D341Med (cell line): ENCODE results near the gene NATD1.
A peak's percentile ranks its signal among the peaks of the same experiment; 100 is the strongest.

Source experiments
- DNase-seq: peaks from one replicate; pipeline ENCODE4 v3.0.0; 2012; ENCODE audit warnings: low spot score

The NATD1 gene

DNA sequence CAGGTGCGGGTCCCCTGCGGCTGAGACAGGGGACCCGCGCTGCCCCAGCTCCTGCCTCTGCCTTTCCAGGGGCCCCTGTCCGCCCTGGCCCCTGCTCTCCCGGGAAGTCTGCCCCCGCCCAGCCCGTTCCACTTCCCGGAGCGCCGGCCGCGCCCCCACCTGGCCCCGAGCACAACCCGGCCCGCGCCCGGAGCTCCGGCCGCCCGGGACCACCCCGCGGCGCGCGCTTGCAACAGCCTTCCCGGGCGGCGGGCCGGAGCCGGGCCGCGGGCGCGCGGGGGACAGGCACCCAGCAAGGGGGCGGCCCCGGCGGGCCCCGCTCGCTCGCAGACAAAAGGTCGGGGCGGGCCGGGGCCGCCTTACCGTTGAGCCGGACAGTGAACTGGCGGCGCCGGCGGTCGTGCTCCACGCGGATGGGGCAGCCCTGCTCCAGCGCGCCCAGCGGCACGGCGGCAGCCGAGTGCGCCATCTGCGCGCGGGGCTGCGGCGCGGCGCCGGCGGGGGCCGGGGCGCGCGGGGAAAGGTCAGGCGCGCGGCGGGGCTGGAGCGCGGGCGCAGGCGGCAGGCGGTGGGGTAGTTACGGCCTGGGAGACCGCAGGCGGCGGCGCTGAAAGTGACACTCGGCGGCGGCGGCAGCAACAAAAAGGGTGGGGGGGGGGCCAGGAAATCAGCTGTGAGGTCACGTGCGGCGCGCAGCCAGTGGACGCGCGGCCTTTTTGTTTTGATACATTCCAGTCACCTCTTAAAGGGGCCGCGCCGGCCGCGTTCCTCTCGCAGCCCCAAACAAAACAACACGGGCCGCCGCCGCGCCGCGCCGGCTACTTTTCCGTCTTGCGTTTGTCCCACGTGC lies at the start of gene NATD1:
Gene NATD1 (minus strand): TSS at position 615 of the 850 bp plus-strand sequence. CDS start 146 bp downstream, at position 469.
- peak; percentile 94 for DNase-seq

DNA sequence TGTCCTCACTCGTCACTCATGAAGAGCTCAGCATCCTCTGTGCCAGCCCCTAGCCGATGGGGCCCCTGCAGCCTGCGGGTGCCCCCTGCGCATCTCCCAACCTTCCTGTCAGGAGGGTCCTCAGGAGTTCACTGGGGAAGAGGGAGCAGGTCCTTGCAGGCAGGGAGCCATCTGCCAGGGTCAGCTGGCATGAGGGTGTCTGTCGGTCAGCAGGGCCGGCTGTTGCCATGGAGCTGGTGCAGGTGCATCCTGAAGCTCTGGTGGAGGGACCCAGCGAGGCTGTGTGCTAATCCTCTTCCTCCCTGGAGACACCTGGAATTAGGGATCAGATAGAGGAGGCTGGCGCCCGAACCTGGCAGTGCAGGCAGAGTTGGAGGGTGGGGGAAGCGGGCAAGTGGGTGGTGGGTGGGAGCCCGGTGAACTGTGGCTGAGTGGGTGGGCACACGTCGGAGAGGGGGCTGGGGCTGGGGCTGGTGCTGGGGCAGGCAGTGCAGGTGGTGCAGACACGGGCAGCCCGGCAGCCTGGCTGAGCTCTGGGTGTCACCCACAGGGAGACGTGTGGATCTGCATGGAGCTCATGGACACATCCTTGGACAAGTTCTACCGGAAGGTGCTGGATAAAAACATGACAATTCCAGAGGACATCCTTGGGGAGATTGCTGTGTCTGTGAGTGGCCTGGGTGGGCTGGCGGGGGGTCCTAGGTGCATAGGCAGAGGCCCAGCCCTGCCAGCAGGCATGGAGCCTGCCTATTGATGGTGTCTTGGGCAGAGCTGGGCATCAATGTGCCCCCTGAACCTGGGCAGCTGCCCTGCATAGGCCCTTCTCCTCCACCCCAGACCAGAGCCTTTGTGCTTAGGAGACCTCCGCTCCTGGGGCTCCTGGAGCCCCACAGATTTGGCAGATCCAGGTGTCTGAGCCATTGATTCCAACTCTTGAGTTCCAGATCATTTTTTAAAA lies 48.7 kb upstream of the NATD1 start:
- peak; percentile 80 for DNase-seq

DNA sequence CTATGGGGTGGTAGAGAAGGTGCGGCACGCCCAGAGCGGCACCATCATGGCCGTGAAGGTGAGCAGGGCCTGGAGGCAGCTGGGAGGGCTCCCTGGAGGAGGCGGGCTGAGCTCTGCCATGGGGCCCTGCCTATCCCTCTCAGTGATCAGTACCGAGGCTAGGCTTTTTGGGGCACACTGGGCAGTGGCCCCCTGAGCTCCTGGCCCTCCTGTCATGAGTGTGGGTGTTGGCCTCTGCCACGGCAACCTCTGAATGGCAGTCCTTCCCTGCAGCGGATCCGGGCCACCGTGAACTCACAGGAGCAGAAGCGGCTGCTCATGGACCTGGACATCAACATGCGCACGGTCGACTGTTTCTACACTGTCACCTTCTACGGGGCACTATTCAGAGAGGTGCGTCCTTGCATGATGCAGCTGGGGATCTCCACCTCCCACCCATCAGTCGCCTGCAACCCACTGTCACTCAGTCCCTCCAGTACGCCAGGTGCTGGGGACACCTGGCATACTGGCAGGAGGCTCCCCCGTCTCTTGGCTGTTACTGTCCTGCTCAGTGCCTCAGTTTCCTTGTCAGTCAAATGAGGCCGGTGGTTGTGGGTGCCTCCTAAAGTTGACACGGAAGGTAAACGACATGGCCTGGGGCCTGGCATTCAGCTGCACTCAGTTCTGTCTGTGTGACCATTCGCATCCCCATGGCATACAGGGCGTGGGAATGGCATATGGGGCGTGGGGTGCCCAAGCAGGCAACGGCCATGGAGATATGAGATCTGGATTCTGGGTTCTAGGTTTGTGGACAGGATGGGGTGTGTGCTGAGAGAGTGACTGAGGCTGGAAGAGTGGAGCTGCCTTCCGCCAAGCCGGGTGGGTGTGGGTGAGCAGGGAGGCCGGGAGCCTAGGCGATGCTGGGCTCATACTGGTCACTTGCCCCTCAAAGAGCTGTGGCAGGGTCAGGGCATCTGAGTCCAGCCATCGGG lies 47.7 kb upstream of the NATD1 start:
- peak; percentile 41 for DNase-seq

DNA sequence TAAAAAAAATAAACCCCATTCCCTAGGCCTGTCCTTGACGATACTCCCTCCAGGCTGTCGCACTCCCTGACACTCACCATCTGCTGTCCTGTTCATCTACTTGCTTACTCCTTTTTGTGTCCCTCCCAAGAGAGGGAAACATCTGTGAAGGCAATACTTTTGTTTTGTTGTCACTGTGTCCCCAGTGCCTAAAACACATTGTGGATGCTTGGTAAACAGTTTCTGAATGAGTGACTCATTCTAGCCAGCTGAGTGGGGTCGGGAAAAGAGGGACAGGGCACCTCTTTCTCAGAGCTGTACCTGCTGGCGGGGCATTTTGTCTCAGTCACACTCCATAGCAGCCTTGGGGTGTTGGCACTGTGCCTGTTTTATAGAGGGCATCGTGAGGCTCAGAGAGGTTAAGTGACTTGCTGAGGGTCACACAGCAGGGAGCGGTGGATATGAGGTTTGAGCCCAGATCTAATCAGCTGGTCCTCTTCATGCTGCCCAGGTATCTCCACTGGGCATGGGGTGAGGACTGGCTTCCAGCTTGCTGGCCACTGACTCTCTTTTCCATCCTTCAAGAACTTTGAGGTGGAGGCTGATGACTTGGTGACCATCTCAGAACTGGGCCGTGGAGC lies 46.9 kb upstream of the NATD1 start:
- DNase-seq, result no peak

- no peak for DNase-seq
These were observed 45.8 kb upstream of the NATD1 start for GRCh38 chr17:21298983-21299519.

- DNase-seq, result no peak
These were observed 45.1 kb upstream of the NATD1 start for GRCh38 chr17:21298056-21298982.

DNA sequence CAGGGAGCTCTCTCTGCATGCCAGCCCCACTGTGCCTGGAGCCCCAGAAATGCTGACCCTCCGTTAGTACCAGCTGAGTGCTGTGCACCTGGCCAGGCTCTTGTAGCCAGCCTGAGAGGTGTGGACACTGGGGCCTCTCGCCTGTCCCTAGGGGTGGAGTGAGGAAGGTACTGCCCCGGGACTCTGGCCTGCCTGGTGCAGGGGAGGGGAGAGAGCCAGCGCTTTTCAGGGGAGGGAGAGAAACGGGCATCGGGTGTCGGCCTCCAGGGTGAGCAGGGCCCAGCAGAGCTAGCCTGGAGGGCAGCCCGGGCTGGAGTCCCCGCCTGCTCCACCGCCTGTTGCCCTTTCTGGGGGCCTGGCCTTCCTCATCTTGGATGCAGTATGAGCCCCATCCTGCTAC lies 44.4 kb upstream of the NATD1 start:
- no peak for DNase-seq

GRCh38 chr17:21297026-21297520 lies 43.9 kb upstream of the NATD1 start:
- DNase-seq, result no peak

GRCh38 chr17:21296097-21297025 lies 43.2 kb upstream of the NATD1 start:
- no peak for DNase-seq

DNA sequence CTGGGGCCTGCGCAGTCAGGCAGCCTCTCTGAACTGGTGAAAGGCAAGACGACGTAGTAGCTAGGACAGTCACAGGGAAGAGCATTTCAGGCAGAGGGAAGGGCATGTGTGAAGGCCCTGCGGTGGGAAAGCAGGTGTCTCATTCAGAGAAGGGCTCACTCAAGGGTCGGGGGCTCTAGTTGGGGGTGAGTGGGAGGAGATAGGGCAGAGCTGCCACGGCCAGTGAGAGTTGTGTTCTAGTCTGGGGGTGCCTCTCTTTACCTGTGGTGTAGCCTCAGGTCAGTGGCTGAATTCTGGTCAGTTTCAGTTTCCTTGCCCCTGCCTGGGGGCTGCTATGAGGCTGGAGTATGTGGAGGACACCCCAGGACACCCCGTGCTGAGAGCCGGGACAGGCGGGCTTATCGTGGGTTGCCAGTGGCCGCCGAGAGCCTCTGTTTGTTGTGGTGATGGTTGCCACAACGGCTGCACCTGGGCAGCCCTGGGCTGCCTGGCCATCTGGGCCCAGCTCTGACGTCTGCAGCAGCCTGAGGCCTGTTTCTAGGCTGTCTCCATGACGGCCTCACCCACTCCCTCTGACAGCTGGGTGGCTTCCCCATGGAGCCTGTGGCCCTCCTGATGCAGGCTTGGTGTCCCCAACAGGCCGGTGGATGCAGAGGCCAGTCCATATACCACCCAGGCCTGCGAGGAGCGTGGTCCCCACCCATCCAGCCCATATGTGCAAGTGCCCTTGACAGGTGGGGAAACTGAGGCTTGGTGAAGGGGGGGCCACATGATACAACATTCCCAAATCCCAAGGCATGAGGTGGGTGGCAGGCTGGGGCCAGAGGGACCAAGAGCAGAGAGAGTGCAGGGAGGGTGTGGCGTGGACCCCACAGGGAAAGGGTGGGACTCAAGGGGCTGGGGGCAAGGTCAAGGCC lies 42.1 kb upstream of the NATD1 start:
- peak; percentile 57 for DNase-seq

- DNase-seq, result peak; percentile 41
These were observed 41.3 kb upstream of the NATD1 start for GRCh38 chr17:21294321-21295035.

- no peak for DNase-seq
These were observed 40.6 kb upstream of the NATD1 start for GRCh38 chr17:21293831-21294210.

- DNase-seq, result no peak
These were observed 39.9 kb upstream of the NATD1 start for GRCh38 chr17:21292867-21293830.

DNA sequence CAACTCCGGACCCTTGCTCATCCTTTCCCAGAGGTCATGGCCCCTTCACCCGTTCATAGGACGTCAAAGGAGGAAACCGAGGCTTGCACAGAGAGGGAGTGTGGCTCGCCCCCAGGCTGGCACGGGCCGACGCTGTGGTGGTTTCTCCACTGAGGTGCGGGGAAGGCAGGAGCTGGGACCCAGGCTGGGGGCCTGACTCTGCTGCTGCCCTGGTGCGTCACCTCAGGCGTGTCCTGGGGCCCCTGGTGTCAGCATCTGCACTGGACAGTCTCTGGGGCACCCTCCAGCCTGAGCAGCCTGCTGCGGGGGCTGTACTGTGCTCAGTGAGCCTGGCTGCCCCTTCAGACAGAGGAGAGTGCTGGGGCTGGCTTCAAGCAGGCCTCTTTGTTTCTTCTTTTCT lies 38.7 kb upstream of the NATD1 start:
- DNase-seq, result no peak

GRCh38 chr17:21291357-21291756 lies 38.1 kb upstream of the NATD1 start:
- DNase-seq, result no peak
